HG03354 (cell line): ENCODE data around the gene DNMT1.

Source experiments
- ATAC-seq: cut with Tn5 transposase; IDR thresholded peaks from one replicate; pipeline ENCODE4 v1.9.1; 2021; ENCODE audit warnings: mild to moderate bottlenecking; ENCODE audit not compliant: unreplicated experiment, poor library complexity, severe bottlenecking

DNMT1 gene

GRCh38 chr19:10146142-10146541 lies 48.6 kb downstream of the DNMT1 start:
- ATAC-seq: no peak

- ATAC-seq: no peak
Observed at GRCh38 chr19:10145031-10145430, 49.7 kb downstream of the DNMT1 start.

- ATAC-seq: no peak
Observed at GRCh38 chr19:10144361-10144760, 50.4 kb downstream of the DNMT1 start.

- no peak for ATAC-seq
Observed at GRCh38 chr19:10143681-10144080, 51.1 kb downstream of the DNMT1 start.

GRCh38 chr19:10142701-10143375 lies 51.9 kb downstream of the DNMT1 start:
- ATAC-seq: no peak

GRCh38 chr19:10141973-10142372 lies 52.8 kb downstream of the DNMT1 start:
- ATAC-seq: no peak

- no peak for ATAC-seq
Observed at GRCh38 chr19:10141479-10141878, 53.3 kb downstream of the DNMT1 start.

GRCh38 chr19:10139952-10140351 lies 54.8 kb downstream of the DNMT1 start:
- ATAC-seq: no peak

- no peak for ATAC-seq
Observed at GRCh38 chr19:10138879-10139795, 55.6 kb downstream of the DNMT1 start.

- no peak for ATAC-seq
Observed at GRCh38 chr19:10137751-10138682, 56.7 kb downstream of the DNMT1 start.

- no peak for ATAC-seq
Observed at GRCh38 chr19:10136936-10137335, 57.8 kb downstream of the DNMT1 start.

- no peak for ATAC-seq
Observed at GRCh38 chr19:10135551-10136334, 59.0 kb downstream of the DNMT1 start.

GRCh38 chr19:10134040-10134439 lies 60.7 kb downstream of the DNMT1 start:
- no peak for ATAC-seq

- ATAC-seq: no peak
Observed at GRCh38 chr19:10133596-10133995, 61.2 kb downstream of the DNMT1 start.

GRCh38 chr19:10132905-10133304 lies 61.8 kb downstream of the DNMT1 start:
- no peak for ATAC-seq

- ATAC-seq: no peak
Observed at GRCh38 chr19:10126213-10126639, 68.5 kb downstream of the DNMT1 start.

GRCh38 chr19:10124429-10124828 lies 70.3 kb downstream of the DNMT1 start:
- no peak for ATAC-seq

- no peak for ATAC-seq
Observed at GRCh38 chr19:10122045-10122444, 72.7 kb downstream of the DNMT1 start.

- ATAC-seq: no peak
Observed at GRCh38 chr19:10120538-10121189, 74.1 kb downstream of the DNMT1 start.
